HG03457 (cell line): ENCODE data around the gene HHAT.

Experiments
- ATAC-seq: cut with Tn5 transposase; IDR thresholded peaks from one replicate; pipeline ENCODE4 v1.9.1; 2021; ENCODE audit warnings: moderate number of reproducible peaks; ENCODE audit not compliant: unreplicated experiment

Gene HHAT

GRCh38 chr1:210313046-210313595, 15.6 kb upstream of the HHAT start:
- ATAC-seq: no peak

- ATAC-seq: no peak
Measured at GRCh38 chr1:210313921-210314320, 14.8 kb upstream of the HHAT start.

- ATAC-seq: no peak
Measured at GRCh38 chr1:210315529-210315928, 13.2 kb upstream of the HHAT start.

- no peak for ATAC-seq
Measured at GRCh38 chr1:210321131-210321530, 7.6 kb upstream of the HHAT start.

GRCh38 chr1:210321552-210321951, 7.2 kb upstream of the HHAT start:
- no peak for ATAC-seq

GRCh38 chr1:210323957-210324356, 4.7 kb upstream of the HHAT start:
- ATAC-seq: no peak

GRCh38 chr1:210325026-210325670, 3.6 kb upstream of the HHAT start:
- ATAC-seq: no peak

GRCh38 chr1:210328032-210328745, 513 bp upstream of the HHAT start:
- ATAC-seq: no peak

- no peak for ATAC-seq
Measured at GRCh38 chr1:210330279-210330866, 1.7 kb downstream of the HHAT start.

- no peak for ATAC-seq
Measured at GRCh38 chr1:210332233-210332632, 3.5 kb downstream of the HHAT start.

- ATAC-seq: peak; percentile 69
Measured at GRCh38 chr1:210332719-210333398, 4.2 kb downstream of the HHAT start.

GRCh38 chr1:210335001-210335400, 6.3 kb downstream of the HHAT start:
- no peak for ATAC-seq

- ATAC-seq: no peak
Measured at GRCh38 chr1:210336362-210336761, 7.7 kb downstream of the HHAT start.

- ATAC-seq: no peak
Measured at GRCh38 chr1:210339500-210339899, 10.8 kb downstream of the HHAT start.

- ATAC-seq: no peak
Measured at GRCh38 chr1:210340311-210340710, 11.6 kb downstream of the HHAT start.

- ATAC-seq: no peak
Measured at GRCh38 chr1:210340841-210341240, 12.1 kb downstream of the HHAT start.

GRCh38 chr1:210342986-210343780, 14.5 kb downstream of the HHAT start:
- ATAC-seq: peak; percentile 54

- ATAC-seq: no peak
Measured at GRCh38 chr1:210344706-210345105, 16.0 kb downstream of the HHAT start.

GRCh38 chr1:210347112-210347511, 18.4 kb downstream of the HHAT start:
- ATAC-seq: no peak

- ATAC-seq: no peak
Measured at GRCh38 chr1:210351496-210351895, 22.8 kb downstream of the HHAT start.

- ATAC-seq: no peak
Measured at GRCh38 chr1:210352575-210352974, 23.9 kb downstream of the HHAT start.
